ENCODE data around the gene IFT22.
"Not testable (repeated sequence)": the region's sequence is repeated elsewhere in the genome, so short reads cannot be mapped to it uniquely, and the experiment has no call there.

IFT22 gene

GRCh38 chr7:101319401-101319800 lies 2.2 kb downstream of the IFT22 start:
- Histone ChIP-seq H3K4me3 (no peak overlapping the region), H3K27ac (no peak overlapping the region)

GRCh38 chr7:101315336-101315735 lies 6.3 kb downstream of the IFT22 start:
- no peak overlapping the region for H3K27ac ChIP-seq
- H3K4me3 ChIP-seq, result no peak overlapping the region

- no peak overlapping the region for H3K27ac ChIP-seq
- H3K4me3 ChIP-seq, result peak overlapping the region; percentile 16 to 45 (median 30)
Measured at GRCh38 chr7:101308245-101309085, 13.1 kb downstream of the IFT22 start.

- Histone ChIP-seq H3K4me3 (no peak overlapping the region), H3K27ac (no peak overlapping the region)
Measured at GRCh38 chr7:101306307-101306706, 15.3 kb downstream of the IFT22 start.

GRCh38 chr7:101303102-101303701 lies 18.4 kb downstream of the IFT22 start:
- Histone ChIP-seq H3K27ac (no peak overlapping the region), H3K4me3 (no peak overlapping the region)

- no peak overlapping the region for H3K4me3 ChIP-seq
Measured at GRCh38 chr7:101302641-101303101, 18.9 kb downstream of the IFT22 start.

GRCh38 chr7:101300465-101301376 lies 20.9 kb downstream of the IFT22 start:
- H3K4me3 ChIP-seq, result no peak overlapping the region
- H3K27ac ChIP-seq, result no peak overlapping the region

More at GRCh38 chr7:101302641-101303101, 18.9 kb downstream of the IFT22 start:
- no peak overlapping the region for H3K27ac ChIP-seq

GRCh38 chr7:101299511-101300464 lies 21.8 kb downstream of the IFT22 start:
- Histone ChIP-seq H3K4me3 (no peak overlapping the region), H3K27ac (no peak overlapping the region)

- no peak overlapping the region for H3K27ac ChIP-seq
Measured at GRCh38 chr7:101294832-101295121, 26.8 kb downstream of the IFT22 start.

GRCh38 chr7:101294039-101294831 lies 27.4 kb downstream of the IFT22 start:
- no peak overlapping the region for H3K4me3 ChIP-seq
- H3K27ac ChIP-seq, result no peak overlapping the region

More at GRCh38 chr7:101294832-101295121, 26.8 kb downstream of the IFT22 start:
- no peak overlapping the region for H3K4me3 ChIP-seq

GRCh38 chr7:101293069-101294021 lies 28.3 kb downstream of the IFT22 start:
- H3K4me3 ChIP-seq, H3K27ac ChIP-seq: not testable (repeated sequence)

- not testable (repeated sequence) for H3K27ac ChIP-seq
Measured at GRCh38 chr7:101292566-101292965, 29.0 kb downstream of the IFT22 start.

GRCh38 chr7:101290186-101291037 lies 31.2 kb downstream of the IFT22 start:
- H3K4me3 ChIP-seq, H3K27ac ChIP-seq: not testable (repeated sequence)

More at GRCh38 chr7:101292566-101292965, 29.0 kb downstream of the IFT22 start:
- not testable (repeated sequence) for H3K4me3 ChIP-seq

- not testable (repeated sequence) for H3K4me3 ChIP-seq, H3K27ac ChIP-seq
Measured at GRCh38 chr7:101289687-101290086, 31.9 kb downstream of the IFT22 start.

GRCh38 chr7:101288439-101288838 lies 33.2 kb downstream of the IFT22 start:
- Histone ChIP-seq H3K27ac (no peak overlapping the region), H3K4me3 (no peak overlapping the region)

- H3K27ac ChIP-seq, result no peak overlapping the region
- no peak overlapping the region for H3K4me3 ChIP-seq
Measured at GRCh38 chr7:101287032-101287431, 34.6 kb downstream of the IFT22 start.
